Measurements from ENCODE around the gene TKTL1. TPM values are rescaled to one million over a fixed set of nuclear protein-coding genes. Genes with fewer than 3 reads are reported as not detected.

The TKTL1 gene
- total and polyA plus RNA-seq, 2 of the 4 experiments (the other 2 are of a cell fraction): not detected

- peaks cover 43% of the 10 kb centered on the region for H3K27me3 ChIP-seq (ENCODE audit: control insufficient read depth, insufficient read depth, low read length)
- ChIA-PET CTCF (no interaction called here), POLR2A (ENCODE audit: unreplicated experiment) (no interaction called here)
- TF ChIP-seq POLR2A (IDR thresholded peaks at IDR 0.05; ENCODE audit: low read depth, low read length) (no peak), RFX5 (IDR thresholded peaks at IDR 0.05; ENCODE audit: low read depth, low read length) (no peak), RCOR1 (IDR thresholded peaks at IDR 0.05; ENCODE audit: insufficient replicate concordance, low read length) (no peak), MXI1 (IDR thresholded peaks at IDR 0.05; ENCODE audit: borderline replicate concordance, low read depth, low read length) (no peak), CHD1 (IDR thresholded peaks at IDR 0.05; ENCODE audit: low read depth, low read length) (no peak), SMC3 (IDR thresholded peaks at IDR 0.05; ENCODE audit: low read depth, low read length) (no peak), MAZ (IDR thresholded peaks at IDR 0.05; ENCODE audit: borderline replicate concordance, low read depth, low read length) (no peak), NFE2L2 (IDR thresholded peaks at IDR 0.05; ENCODE audit: low read depth, low read length) (no peak), CEBPB (IDR thresholded peaks at IDR 0.05; ENCODE audit: low read depth, low read length) (no peak), BHLHE40 (IDR thresholded peaks at IDR 0.05; ENCODE audit: low read depth, low read length) (no peak), RAD21 (IDR thresholded peaks at IDR 0.05; ENCODE audit: low read length) (no peak), FOS (IDR thresholded peaks at IDR 0.05; ENCODE audit: low read depth, low read length) (no peak), CTCF (conservative IDR thresholded peaks at IDR 0.05; ENCODE audit: low read depth, low read length) (no peak), ELK1 (IDR thresholded peaks at IDR 0.05; ENCODE audit: borderline replicate concordance, low read depth, low read length) (no peak)
- TF ChIP-seq, protein P1, sequence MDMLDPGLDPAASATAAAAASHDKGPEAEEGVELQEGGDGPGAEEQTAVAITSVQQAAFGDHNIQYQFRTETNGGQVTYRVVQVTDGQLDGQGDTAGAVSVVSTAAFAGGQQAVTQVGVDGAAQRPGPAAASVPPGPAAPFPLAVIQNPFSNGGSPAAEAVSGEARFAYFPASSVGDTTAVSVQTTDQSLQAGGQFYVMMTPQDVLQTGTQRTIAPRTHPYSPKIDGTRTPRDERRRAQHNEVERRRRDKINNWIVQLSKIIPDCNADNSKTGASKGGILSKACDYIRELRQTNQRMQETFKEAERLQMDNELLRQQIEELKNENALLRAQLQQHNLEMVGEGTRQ (IDR thresholded peaks at IDR 0.05; ENCODE audit: low read depth, low read length): no peak
- H3K79me1 ChIP-seq (ENCODE audit: low read depth in 1 of 2, low read length in 2 of 2): no peaks in the 10 kb centered on the region
- H3K14ac ChIP-seq (replicated peaks; ENCODE audit: low read depth, low read length): no peak overlapping the region
- no peak overlapping the region for H3K18ac ChIP-seq (ENCODE audit: low read depth, low read length)
- H3K9me3 ChIP-seq (ENCODE audit: control insufficient read depth, insufficient read depth, low read length): peaks cover under 1% of the 10 kb centered on the region; the same call in 1 of the 2 replicates
- H3K9me1 ChIP-seq (ENCODE audit: insufficient read depth, low read length): no peaks in the 10 kb centered on the region
- H4K91ac ChIP-seq (ENCODE audit: insufficient read depth, low read depth, low read length): no peak overlapping the region
- no peak overlapping the region for H3K4me2 ChIP-seq (ENCODE audit: low read depth, low read length)
- intact Hi-C loops (cut with micrococcal nuclease): no loop called here
- no peak overlapping the region for H3K9ac ChIP-seq (ENCODE audit: low read depth, low read length)
- H3K4ac ChIP-seq (ENCODE audit: low read depth, low read length): no peak overlapping the region
- no peak overlapping the region for H3K27ac ChIP-seq (ENCODE audit: insufficient read depth, low read length)
- H2BK5ac ChIP-seq (ENCODE audit: low read depth, low read length, poor library complexity, severe bottlenecking): no peak overlapping the region
- DNase-seq (no peak), ATAC-seq (ENCODE audit: low read depth) (no peak)
- no peak overlapping the region for H3K56ac ChIP-seq (ENCODE audit: extremely low read depth, insufficient read depth, low read length)
- H2BK15ac ChIP-seq (ENCODE audit: low read depth, low read length): no peak overlapping the region
- H3K4me3 ChIP-seq (ENCODE audit: insufficient read depth, low read depth, low read length): no peak overlapping the region
- dilution Hi-C loops (cut with HindIII; ENCODE audit: low sequenced_read_pairs, unreplicated experiment): no loop called here
- no peak overlapping the region for H2BK20ac ChIP-seq (ENCODE audit: low read depth, low read length)
- no peaks in the 10 kb centered on the region; the same call in 1 of the 2 replicates for H4K20me1 ChIP-seq (ENCODE audit: insufficient read depth, low read length)
- peaks cover 4% of the 10 kb centered on the region; the same call in 1 of the 2 replicates for H3K4me1 ChIP-seq (ENCODE audit: control insufficient read depth, insufficient read depth, low read length)
- no peak overlapping the region for H2AFZ ChIP-seq (replicated peaks; ENCODE audit: low read length, poor library complexity)
- BruUV-seq (replicated peaks): no TSS peak
- no CpG with 5 or more reads among the region's 10 CpGs for WGBS, 2 experiments (ENCODE audit: extremely low coverage in 2 of 2, insufficient read length in 1 of 2)
- no peak overlapping the region for H4K8ac ChIP-seq (ENCODE audit: low read depth in 2 of 2, low read length in 2 of 2)
- H2AK9ac ChIP-seq (replicated peaks; ENCODE audit: low read depth, low read length, poor library complexity): no peak overlapping the region
- in situ Hi-C loops (cut with MboI; ENCODE audit: low sequenced_read_pairs): no loop called here
- no peaks in the 10 kb centered on the region for H3K36me3 ChIP-seq (ENCODE audit: control insufficient read depth, insufficient read depth, low read length)
- H2BK120ac ChIP-seq (ENCODE audit: low read depth, low read length): no peak overlapping the region
- H4K5ac ChIP-seq (ENCODE audit: low read depth, low read length): no peak overlapping the region
- no peak overlapping the region for H3K23ac ChIP-seq (ENCODE audit: low read depth, low read length)
- H2AK5ac ChIP-seq (ENCODE audit: low read depth, low read length): no peak overlapping the region
These were observed 33.7 kb downstream of the TKTL1 start for GRCh38 chrX:154329294-154329693.
